HepG2 (cell line): ENCODE data around the gene OGA.

Experiments used
- GLI4 ChIP-seq: sonication (generic); formaldehyde crosslinking; IDR thresholded peaks from 2 replicates; pipeline ENCODE4 v1.5.1; 2020; ENCODE audit warnings: missing genetic modification reagents, mild to moderate bottlenecking, moderate library complexity, borderline replicate concordance
- GTF2F1 ChIP-seq: fragments of 150-350 bp; IDR thresholded peaks from 2 replicates; pipeline ENCODE4 v1.6.1; 2014; ENCODE audit warnings: low read length
- NFRKB ChIP-seq: fragments of 450-650 bp; IDR thresholded peaks from 2 replicates; pipeline ENCODE4 v1.6.1; 2017
- RNF2 ChIP-seq: fragments of 450-650 bp; conservative IDR thresholded peaks from 2 replicates; pipeline ENCODE4 v1.6.1; 2016; ENCODE audit warnings: low read depth
- ZBTB46 ChIP-seq: sonication (generic); formaldehyde crosslinking; IDR thresholded peaks from 2 replicates; pipeline ENCODE4 v1.4.0; 2020; ENCODE audit warnings: mild to moderate bottlenecking, missing genetic modification reagents, borderline replicate concordance
- ZNF282 ChIP-seq: fragments of 450-650 bp; IDR thresholded peaks from 2 replicates; pipeline ENCODE4 v1.6.1; 2018; ENCODE audit not compliant: partially characterized antibody
- ZNF382 ChIP-seq: sonication (generic); formaldehyde crosslinking; IDR thresholded peaks from 2 replicates; pipeline ENCODE4 v1.5.0; 2020; ENCODE audit warnings: missing genetic modification reagents, mild to moderate bottlenecking, borderline replicate concordance
- ZNF556 ChIP-seq: sonication (generic); formaldehyde crosslinking; IDR thresholded peaks from 2 replicates; pipeline ENCODE4 v1.4.0; 2020; ENCODE audit warnings: mild to moderate bottlenecking, missing genetic modification reagents, borderline replicate concordance
- TF ChIP-seq, protein P1 (sequence below), 2 experiments: fragments of 450-650 bp in 1 of 2; sonication (generic) in 1 of 2; formaldehyde crosslinking; IDR thresholded peaks; 2 replicates each; pipeline versions ENCODE4 v1.5.0 to v1.8.0; 2020 to 2022; ENCODE audit warnings: mild to moderate bottlenecking in 1 of 2, missing genetic modification reagents in 1 of 2
- TF ChIP-seq, protein P2 (sequence below): IDR thresholded peaks from 2 replicates; pipeline ENCODE4 v1.6.1; 2012; ENCODE audit warnings: inconsistent platforms
- TF ChIP-seq, protein P3 (sequence below): sonication (generic); formaldehyde crosslinking; IDR thresholded peaks from 2 replicates; pipeline ENCODE4 v1.4.0; 2020; ENCODE audit warnings: missing genetic modification reagents

DNA sequence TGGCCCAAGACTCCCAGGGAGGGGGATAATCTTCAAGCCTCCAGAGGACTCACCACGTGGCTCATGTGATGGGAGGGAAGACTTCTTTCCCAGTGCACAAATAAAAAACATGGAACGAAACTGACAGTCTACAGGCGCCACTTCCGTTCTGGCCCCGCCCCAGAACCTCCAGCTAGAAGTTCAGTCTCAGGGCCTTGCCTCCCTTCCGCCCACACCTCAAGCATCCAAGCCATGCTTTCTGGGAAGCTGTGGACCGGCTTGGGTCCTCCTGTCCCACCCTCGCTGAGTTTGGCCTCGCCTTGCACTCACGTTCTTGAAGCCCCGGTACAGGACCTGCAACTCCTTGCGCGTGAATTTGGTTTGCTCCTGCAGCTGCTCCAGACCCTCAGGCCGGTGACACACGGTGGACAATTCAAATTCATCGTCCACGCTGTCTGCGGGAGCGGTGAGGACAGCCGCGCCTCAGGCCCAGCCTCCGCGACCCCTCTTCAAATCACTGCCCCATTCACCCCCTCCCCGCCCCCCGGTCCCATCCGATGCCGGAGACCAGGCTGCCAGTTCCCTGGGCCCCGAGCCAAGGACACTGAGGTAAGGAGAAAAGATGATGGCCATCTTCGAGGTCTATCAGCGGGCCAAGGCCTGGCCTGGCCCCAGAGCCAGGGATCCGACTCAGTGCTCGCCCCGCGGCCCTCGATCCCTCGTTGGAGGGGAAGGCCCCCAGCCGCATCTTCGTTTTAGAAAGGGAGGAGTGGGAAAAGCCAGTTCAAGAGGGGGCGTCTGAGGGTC lies 10.7 kb upstream of the OGA start:
- TF ChIP-seq NFRKB = no peak
- no peak for TF ChIP-seq ZBTB46 (CRISPR knock-in tag)
- TF ChIP-seq, protein P1, sequence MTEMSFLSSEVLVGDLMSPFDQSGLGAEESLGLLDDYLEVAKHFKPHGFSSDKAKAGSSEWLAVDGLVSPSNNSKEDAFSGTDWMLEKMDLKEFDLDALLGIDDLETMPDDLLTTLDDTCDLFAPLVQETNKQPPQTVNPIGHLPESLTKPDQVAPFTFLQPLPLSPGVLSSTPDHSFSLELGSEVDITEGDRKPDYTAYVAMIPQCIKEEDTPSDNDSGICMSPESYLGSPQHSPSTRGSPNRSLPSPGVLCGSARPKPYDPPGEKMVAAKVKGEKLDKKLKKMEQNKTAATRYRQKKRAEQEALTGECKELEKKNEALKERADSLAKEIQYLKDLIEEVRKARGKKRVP (CRISPR knock-in tag; IDR thresholded peaks at IDR 0.05) = no peak
- TF ChIP-seq GLI4 (CRISPR knock-in tag) = no peak
- TF ChIP-seq ZNF282 = no peak
- no peak for TF ChIP-seq GTF2F1
- TF ChIP-seq ZNF382 (CRISPR knock-in tag) = no peak
- no peak for TF ChIP-seq RNF2
- no peak for TF ChIP-seq ZNF556 (CRISPR knock-in tag)
- TF ChIP-seq, protein P2, sequence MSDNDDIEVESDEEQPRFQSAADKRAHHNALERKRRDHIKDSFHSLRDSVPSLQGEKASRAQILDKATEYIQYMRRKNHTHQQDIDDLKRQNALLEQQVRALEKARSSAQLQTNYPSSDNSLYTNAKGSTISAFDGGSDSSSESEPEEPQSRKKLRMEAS = no peak
- TF ChIP-seq, protein P3, sequence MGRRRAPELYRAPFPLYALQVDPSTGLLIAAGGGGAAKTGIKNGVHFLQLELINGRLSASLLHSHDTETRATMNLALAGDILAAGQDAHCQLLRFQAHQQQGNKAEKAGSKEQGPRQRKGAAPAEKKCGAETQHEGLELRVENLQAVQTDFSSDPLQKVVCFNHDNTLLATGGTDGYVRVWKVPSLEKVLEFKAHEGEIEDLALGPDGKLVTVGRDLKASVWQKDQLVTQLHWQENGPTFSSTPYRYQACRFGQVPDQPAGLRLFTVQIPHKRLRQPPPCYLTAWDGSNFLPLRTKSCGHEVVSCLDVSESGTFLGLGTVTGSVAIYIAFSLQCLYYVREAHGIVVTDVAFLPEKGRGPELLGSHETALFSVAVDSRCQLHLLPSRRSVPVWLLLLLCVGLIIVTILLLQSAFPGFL (CRISPR knock-in tag) = no peak
